ENCODE measurements around the gene DERA.
"Not testable (repeated sequence)": the region's sequence is repeated elsewhere in the genome, so short reads cannot be mapped to it uniquely, and the experiment has no call there.

DERA gene

DNA sequence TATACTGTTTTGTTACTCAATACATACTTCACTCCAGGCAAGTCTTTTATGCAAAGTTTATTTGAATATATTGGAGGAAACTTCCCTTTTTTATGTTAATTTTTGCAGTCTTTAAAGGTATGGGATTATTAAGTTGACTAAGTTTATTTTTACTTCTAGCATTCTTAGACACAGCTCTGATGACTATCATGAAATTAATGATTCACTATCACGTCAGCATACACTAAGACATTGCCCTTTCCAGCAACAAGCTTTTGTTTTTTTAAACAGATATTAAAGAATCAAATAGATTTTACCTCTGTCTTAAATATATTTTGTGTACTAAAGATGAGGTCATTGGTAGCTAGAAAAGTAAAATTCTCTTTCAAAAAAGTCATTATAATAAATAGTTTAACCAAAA lies 52.1 kb downstream of the DERA start:
- DNase-seq (ENCODE audit: low read depth) = no peak

GRCh38 chr12:15966426-15966825 lies 55.3 kb downstream of the DERA start:
- peak; percentile 28 for DNase-seq (ENCODE audit: low read depth)

GRCh38 chr12:15967053-15967452 lies 55.9 kb downstream of the DERA start:
- DNase-seq (ENCODE audit: low read depth) = not testable (repeated sequence)

- DNase-seq (ENCODE audit: low read depth) = no peak
These were observed 60.1 kb downstream of the DERA start for GRCh38 chr12:15971211-15971610.

DNA sequence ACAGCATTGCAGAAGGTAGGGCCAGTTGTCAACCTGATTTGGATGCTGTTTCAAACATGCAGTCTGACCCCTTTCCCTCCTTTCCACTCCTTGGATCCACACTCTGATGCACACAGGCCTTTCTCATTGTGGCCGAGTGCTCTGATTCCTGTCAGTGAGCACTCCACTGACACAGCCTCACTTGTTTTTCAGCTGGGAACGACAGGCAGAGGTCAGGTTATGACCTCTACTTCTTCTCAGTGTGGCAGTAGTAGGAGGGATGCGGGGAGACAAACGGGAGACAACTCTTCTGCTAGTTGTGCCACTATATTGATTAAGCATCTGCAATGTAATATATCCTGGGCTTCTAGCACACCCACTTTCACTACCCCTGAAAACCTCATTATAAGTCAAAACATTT lies 61.8 kb downstream of the DERA start:
- no peak for DNase-seq (ENCODE audit: low read depth)

GRCh38 chr12:15977999-15978951 lies 67.1 kb downstream of the DERA start:
- peak; percentile 74 for DNase-seq (ENCODE audit: low read depth)

- peak; percentile 78 for DNase-seq (ENCODE audit: low read depth)
These were observed 68.3 kb downstream of the DERA start for GRCh38 chr12:15979096-15980092.

- DNase-seq (ENCODE audit: low read depth) = no peak
These were observed 70.9 kb downstream of the DERA start for GRCh38 chr12:15982071-15982470.

DNA sequence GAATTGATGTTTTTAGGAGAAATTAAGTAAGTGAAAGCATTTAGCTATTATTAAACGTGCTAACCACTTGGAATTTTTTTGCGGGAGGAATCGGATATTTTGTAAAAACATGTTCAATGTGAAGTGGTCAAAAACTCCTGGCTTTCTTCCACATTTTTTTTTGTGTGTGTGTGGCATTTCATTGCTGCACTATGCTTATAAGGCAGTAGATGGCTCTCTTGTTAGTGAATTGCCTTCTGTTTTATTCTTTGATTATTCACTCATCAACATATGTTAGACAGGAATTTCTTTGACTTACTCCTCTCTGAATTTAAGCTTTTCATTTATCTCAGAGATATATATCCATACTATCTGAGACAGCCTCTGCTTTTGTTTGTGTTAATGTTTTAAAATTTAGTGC lies 71.3 kb downstream of the DERA start:
- peak; percentile 24 for DNase-seq (ENCODE audit: low read depth)

GRCh38 chr12:15982921-15983320 lies 71.8 kb downstream of the DERA start:
- no peak for DNase-seq (ENCODE audit: low read depth)

- no peak for DNase-seq (ENCODE audit: low read depth)
These were observed 73.1 kb downstream of the DERA start for GRCh38 chr12:15984097-15984800.

- no peak for DNase-seq (ENCODE audit: low read depth)
These were observed 73.8 kb downstream of the DERA start for GRCh38 chr12:15984963-15985362.

DNA sequence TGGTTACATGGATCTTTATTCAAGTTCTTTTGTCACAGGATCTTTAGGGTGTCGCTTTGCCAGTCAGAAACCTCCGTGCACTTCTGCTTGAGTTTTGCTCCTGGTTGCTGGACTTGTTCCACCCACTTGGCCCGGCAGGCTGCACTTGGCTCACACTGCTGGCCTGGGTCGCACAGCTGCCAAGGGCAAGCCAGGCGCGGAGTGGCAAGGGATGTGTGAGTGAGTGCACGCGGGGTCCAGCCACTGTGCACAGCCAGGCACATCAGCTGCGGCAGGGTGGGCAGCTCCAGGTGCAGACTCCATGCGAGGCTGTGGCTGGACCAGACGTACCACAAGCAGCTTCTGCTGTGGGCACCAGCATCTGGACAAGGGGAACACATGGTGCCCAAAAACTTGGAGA lies 76.6 kb downstream of the DERA start:
- DNase-seq (ENCODE audit: low read depth) = no peak

DNA sequence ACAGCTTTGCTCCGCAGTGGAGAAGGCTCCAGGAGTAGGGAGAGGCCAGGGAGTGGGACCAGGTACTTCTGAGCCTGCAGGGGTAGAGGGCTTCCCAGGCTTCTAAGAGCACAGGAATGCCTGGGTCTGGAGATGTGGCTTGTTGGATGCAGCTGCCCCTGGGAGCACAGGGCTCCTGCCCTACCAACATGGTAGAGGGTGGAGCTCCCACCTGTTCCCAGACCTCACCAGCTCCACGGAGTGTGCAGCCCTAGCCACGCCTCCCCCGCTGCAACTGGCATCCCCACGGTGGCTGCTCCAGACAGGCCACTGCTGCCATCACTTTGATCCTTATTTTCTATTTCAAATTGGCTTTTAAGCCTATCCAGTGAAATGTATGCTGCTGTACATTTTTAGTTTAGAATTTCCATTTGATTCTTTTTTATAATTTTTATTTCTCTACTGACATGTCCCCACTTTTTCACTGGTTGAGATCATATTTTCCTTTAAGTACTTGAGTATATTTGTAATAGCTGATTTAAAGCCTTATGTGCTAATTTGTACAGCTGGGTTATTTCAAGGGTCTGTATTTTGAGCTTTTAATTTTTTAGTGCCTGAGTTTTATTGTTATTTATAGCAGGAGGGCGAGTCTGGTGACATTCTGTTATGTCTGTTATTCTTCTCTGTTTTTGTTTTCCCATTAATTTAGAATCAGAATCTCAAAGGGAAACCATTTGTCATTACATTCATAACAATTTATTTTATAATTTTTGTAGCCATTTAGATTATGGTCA lies 78.0 kb downstream of the DERA start:
- no peak for DNase-seq (ENCODE audit: low read depth)

DNA sequence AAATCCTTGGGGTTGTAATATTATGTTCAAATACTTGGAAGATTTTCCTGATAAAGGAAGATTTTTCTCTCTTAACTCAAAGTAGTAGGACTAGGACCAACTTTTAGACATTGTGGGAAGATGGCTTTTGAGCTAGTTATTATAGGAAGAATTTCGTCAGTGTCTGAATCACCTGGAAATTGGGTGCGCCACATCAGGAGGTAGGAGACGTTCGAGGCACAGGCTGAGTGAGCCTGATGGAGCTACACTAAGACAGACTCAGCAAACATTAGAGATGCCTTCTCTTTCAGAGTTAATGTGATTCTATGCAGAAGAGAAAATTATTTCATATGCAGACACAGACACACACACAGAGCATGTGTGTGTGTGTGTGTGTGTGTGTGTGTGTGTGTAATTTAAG lies 84.7 kb downstream of the DERA start:
- DNase-seq (ENCODE audit: low read depth) = no peak

DNA sequence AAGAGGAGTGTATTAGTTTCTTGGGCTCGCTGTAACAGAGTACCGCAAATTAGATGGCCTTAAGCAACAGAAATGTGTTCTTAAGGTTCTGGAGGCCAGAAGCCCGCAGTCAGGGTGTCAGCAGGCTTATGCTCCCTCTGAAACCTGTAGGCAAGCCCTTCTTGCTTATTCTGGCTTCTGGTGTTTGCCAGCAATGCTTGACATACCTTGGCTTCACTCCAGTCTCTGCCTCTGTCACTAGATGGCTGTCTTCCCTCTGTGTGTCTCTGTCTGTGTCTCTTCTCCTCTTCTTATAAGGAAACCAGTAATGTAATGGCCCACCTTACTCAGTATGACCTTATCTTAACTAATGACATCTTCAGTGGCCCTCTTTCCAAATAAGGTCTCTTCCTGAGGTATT lies 85.1 kb downstream of the DERA start:
- DNase-seq (ENCODE audit: low read depth) = no peak

- DNase-seq (ENCODE audit: low read depth) = no peak
These were observed 85.8 kb downstream of the DERA start for GRCh38 chr12:15996948-15997347.

DNA sequence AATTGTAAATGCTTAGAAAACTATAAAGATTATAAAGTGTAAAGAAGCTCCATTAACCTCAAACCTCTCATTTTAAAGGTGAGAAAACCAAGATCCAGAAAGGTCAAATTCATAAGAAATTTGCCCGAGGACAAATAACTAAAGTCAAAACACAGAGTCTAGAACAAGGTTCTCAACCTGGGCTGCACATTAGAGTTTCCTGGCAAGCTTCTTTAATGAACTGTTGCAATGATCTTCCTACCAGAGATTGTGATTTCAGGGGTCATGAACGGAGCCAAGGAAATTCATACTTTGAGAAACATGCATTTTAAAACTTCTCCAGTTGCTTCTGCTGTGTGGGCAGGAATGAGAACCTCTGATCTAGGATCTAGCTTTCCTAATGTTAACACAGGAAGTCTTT lies 86.8 kb downstream of the DERA start:
- no peak for DNase-seq (ENCODE audit: low read depth)

DNA sequence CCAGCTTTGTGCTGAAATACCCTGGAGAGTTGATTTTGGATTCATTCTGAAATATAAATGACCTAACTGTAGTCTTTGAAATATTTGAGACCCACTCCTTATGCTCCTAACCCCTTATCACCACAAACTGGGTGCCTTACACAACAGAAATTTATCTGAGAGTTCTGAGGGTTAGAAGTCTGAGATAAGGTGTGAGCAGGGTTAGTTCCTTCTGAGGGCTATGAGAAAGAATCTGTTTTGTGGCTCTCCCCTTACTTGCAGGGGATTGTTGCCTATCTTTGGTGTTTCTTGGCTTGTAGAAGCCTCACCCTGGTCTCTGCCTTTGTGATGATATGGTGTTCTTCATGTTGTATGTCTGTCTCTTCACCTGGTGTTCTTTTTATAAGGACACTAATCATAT lies 91.7 kb downstream of the DERA start:
- no peak for DNase-seq (ENCODE audit: low read depth)

GRCh38 chr12:16003460-16003859 lies 92.3 kb downstream of the DERA start:
- DNase-seq (ENCODE audit: low read depth) = no peak

GRCh38 chr12:16006752-16007151 lies 95.6 kb downstream of the DERA start:
- no peak for DNase-seq (ENCODE audit: low read depth)
